PFSK-1 (cell line): Measurements from ENCODE around the gene TRPM3.

Experiments used
- FOXP2 ChIP-seq: optimal IDR thresholded peaks from 2 replicates; pipeline ENCODE3; 2011; ENCODE audit warnings: borderline replicate concordance, control low read depth, inconsistent platforms; ENCODE audit not compliant: insufficient read depth; ENCODE audit errors: extremely low read length, extremely low read depth
- POLR2AphosphoS5 ChIP-seq: IDR thresholded peaks from 2 replicates; pipeline ENCODE4 v1.6.1; 2012; ENCODE audit warnings: low read depth, mild to moderate bottlenecking, control low read depth, low read length, moderate library complexity
- SIN3A ChIP-seq: IDR thresholded peaks from 2 replicates; pipeline ENCODE4 v1.6.1; 2012; ENCODE audit warnings: mild to moderate bottlenecking, low read length, moderate library complexity, borderline replicate concordance; ENCODE audit not compliant: insufficient read depth
- TAF1 ChIP-seq: IDR thresholded peaks from 2 replicates; pipeline ENCODE4 v1.6.1; 2012; ENCODE audit warnings: low read length, control low read depth, borderline replicate concordance; ENCODE audit not compliant: insufficient read depth
- TF ChIP-seq, protein P1 (sequence below), 2 experiments: IDR thresholded peaks; 2 replicates each; pipeline versions ENCODE4 v1.6.1 to v1.8.0; 2011 to 2012; ENCODE audit warnings: low read depth in 2 of 2, low read length in 2 of 2, control low read depth in 1 of 2, inconsistent platforms in 1 of 2, mild to moderate bottlenecking in 1 of 2, moderate library complexity in 1 of 2; ENCODE audit not compliant: insufficient read depth in 1 of 2

The TRPM3 gene

DNA sequence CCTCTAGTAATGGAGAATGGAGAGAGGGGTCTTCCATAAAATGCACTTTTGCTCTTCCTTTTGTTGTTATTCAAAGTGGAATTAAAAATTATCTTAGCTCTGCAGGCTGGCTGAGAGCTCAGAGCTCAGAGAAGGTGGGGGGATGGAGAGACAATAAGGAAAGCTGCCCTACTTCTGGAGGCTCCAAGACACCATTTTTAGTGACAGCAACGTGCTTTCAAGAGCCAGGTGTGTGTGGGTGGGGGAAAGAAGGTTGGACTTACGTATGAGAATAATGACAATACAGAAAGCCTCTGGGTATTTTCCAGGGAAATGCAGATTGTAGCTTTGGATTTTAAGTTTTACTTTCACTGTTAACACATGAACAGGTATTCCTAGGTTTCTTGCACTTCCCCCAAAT lies 173.9 kb downstream of the TRPM3 start:
- TF ChIP-seq FOXP2 (no peak), TAF1 (no peak), SIN3A (no peak), POLR2AphosphoS5 (no peak)
- TF ChIP-seq, protein P1, sequence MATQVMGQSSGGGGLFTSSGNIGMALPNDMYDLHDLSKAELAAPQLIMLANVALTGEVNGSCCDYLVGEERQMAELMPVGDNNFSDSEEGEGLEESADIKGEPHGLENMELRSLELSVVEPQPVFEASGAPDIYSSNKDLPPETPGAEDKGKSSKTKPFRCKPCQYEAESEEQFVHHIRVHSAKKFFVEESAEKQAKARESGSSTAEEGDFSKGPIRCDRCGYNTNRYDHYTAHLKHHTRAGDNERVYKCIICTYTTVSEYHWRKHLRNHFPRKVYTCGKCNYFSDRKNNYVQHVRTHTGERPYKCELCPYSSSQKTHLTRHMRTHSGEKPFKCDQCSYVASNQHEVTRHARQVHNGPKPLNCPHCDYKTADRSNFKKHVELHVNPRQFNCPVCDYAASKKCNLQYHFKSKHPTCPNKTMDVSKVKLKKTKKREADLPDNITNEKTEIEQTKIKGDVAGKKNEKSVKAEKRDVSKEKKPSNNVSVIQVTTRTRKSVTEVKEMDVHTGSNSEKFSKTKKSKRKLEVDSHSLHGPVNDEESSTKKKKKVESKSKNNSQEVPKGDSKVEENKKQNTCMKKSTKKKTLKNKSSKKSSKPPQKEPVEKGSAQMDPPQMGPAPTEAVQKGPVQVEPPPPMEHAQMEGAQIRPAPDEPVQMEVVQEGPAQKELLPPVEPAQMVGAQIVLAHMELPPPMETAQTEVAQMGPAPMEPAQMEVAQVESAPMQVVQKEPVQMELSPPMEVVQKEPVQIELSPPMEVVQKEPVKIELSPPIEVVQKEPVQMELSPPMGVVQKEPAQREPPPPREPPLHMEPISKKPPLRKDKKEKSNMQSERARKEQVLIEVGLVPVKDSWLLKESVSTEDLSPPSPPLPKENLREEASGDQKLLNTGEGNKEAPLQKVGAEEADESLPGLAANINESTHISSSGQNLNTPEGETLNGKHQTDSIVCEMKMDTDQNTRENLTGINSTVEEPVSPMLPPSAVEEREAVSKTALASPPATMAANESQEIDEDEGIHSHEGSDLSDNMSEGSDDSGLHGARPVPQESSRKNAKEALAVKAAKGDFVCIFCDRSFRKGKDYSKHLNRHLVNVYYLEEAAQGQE (IDR thresholded peaks at IDR 0.05; ENCODE audit: insufficient read depth in 1 of 2, low read depth in 2 of 2, low read length in 2 of 2): no peak

DNA sequence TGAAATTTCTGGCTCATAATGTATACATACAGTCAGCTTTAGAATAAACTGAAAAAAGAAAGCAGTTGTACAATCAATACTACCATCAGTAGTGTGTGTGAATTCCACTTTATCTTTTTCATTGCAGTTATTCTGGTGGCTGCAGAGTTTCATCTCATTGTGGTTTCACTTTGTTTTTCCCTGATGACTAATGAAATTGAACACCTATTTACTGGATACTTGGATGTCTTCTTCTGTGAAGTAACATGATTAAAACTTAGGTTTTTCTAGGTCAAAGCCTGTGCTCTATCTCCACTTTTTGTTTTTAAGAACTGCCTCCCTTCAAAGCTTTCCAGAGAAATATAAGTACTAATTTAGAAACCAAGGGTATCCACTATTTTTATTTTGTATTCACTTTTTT lies 174.3 kb downstream of the TRPM3 start:
- TF ChIP-seq TAF1 (no peak), POLR2AphosphoS5 (no peak), SIN3A (no peak), FOXP2 (no peak)
- TF ChIP-seq, protein P1 (IDR thresholded peaks at IDR 0.05; ENCODE audit: insufficient read depth in 1 of 2, low read depth in 2 of 2, low read length in 2 of 2): no peak

DNA sequence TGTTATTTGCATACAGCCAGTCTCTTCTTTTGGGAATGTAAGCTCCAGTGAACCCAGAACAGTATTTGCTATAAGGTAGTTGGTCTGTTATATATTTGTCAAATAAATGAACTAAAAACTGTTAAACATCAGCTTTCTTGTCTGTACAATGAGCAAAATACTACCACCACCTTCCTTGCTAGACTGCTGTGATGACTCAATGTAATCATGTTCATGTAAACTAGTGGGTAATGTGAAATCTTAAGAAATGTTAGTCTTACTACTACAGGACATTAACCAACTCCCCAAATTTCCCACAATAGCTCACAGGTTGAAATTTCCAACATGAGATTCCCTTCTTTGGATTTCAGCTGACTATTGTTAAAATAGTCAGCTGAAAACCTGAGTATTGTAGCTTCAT lies 176.1 kb downstream of the TRPM3 start:
- TF ChIP-seq POLR2AphosphoS5 (no peak), SIN3A (no peak), TAF1 (no peak), FOXP2 (no peak)
- TF ChIP-seq, protein P1 (IDR thresholded peaks at IDR 0.05; ENCODE audit: insufficient read depth in 1 of 2, low read depth in 2 of 2, low read length in 2 of 2): no peak

DNA sequence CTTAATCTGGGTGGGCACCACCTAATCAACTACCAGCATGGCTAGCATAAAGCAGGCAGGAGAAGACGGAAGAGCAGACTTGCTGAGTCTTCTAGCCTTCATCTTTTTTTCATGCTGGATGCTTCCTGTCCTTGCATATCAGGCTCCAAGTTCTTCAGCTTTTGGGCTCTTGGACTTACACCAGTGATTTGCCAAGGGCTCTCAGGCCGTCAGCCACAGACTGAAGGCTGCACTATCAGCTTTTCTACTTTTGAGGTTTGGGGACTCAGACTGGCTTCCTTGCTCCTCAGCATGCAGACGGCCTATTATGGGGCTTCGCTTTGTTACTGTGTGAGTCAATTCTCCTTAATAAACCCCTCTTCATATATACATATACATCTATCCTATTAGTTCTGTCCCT lies 180.2 kb downstream of the TRPM3 start:
- TF ChIP-seq TAF1 (no peak), POLR2AphosphoS5 (no peak), SIN3A (no peak), FOXP2 (no peak)
- TF ChIP-seq, protein P1 (IDR thresholded peaks at IDR 0.05; ENCODE audit: insufficient read depth in 1 of 2, low read depth in 2 of 2, low read length in 2 of 2): no peak

DNA sequence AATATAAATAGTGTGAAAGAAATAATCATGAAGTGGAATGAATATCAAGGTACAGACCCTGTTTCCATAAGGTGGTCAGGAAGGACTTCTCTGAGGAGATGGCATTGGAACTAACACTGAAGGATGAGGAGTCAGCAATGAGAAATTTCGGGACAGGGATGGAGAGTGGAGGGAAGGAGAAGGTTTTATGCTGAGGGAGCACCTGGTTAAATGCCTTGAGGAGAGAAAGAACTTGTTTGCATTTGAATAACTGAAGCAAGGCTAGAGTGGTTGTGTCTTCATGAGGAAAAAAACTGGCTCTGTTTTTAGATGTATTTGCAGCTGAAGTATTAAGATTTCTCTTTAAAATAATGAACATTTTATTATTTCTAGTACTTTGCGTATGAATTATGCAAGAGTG lies 180.8 kb downstream of the TRPM3 start:
- no peak for TF ChIP-seq SIN3A
- TF ChIP-seq POLR2AphosphoS5: no peak
- TF ChIP-seq, protein P1 (IDR thresholded peaks at IDR 0.05; ENCODE audit: insufficient read depth in 1 of 2, low read depth in 2 of 2, low read length in 2 of 2): no peak
- no peak for TF ChIP-seq FOXP2
- no peak for TF ChIP-seq TAF1
